Stimulated activated CD8-positive, alpha-beta memory T cell treated with anti-CD3 and anti-CD28 coated beads, Interleukin-12 subunit alpha, Interleukin-12 subunit beta, amount 100 ng/mL, for 24 hours (primary cell): Measurements from ENCODE around the gene TNFSF8.

Source experiments
- DNase-seq: peaks from one replicate; pipeline ENCODE4 v3.0.0-alpha.2; 2020; ENCODE audit errors: extremely low read depth

TNFSF8 gene

DNA sequence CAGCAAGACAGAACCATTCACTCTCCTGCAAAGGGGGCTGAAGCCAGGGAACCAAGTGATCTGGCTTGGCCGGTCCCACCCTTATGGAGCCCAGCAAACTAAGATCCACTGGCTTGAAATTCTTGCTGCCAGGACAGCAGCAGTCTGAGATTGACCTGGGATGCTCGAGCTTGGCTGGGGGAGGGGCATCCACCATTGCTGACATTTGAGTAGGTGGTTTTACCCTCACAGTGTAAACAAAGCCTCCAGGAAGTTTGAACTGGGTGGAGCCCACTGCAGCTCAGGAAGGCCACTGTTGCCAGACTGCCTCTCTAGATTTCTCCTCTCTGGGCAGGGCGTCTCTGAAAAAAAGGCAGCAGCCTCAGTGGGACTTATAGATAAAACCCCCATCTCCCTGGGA is 60.5 kb downstream of the TNFSF8 start:
- no peak for DNase-seq

DNA sequence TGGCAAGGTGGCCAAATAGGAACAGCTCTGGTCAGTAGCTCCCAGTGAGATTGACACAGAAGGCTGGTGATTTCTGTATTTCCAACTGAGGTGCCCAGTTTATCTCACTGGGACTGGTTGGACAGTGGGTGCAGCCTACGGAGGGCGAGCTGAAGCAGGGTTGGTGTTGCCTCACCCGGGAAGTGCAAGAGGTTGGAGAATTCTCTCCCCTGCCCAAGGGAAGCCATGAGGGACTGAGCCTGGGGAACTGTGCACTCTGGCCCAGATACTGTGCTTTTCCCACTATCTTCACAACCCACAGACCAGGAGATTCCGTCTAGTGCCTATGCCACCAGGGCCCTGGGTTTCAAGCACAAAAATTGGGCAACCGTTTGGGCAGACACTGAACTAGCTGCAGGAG is 61.0 kb downstream of the TNFSF8 start:
- no peak for DNase-seq

DNA sequence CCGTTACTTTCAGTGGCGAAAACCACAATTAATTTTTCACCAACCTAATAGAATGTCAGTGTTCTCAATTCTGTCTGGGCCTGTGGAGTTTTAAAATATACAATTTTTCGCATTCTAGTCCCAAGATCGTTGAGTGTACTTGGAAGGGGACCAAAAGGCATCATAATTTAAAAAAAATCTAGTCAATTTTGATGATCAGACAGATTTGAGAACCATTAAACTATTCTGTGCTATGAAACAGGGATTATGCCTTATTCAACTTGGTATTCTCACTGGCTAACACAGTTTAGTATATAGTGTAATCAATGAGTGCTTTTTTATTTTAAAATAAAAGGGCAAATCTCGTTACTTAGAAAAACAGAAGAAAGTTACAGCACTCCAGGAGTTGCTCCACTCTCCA is 63.1 kb downstream of the TNFSF8 start:
- no peak for DNase-seq

DNA sequence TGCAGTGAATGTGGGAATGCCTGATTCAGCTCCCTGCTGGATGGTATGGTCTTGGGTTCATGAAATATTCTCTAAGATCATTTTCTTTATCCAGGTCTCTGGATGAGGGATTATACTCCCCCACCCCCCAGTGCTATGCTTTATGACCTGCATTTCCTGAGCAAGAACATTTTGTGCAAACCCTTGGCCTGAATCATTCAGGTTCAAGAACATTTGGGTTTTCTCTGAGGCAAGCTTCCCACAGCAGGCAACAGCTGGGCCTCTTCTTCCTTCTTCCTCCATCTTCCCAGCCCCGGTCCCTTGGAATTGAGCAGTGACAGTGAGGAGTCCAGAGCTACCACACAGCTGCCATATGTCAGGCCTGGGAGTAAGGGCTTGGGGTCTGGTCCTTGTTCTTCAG is 65.9 kb downstream of the TNFSF8 start:
- no peak for DNase-seq

DNA sequence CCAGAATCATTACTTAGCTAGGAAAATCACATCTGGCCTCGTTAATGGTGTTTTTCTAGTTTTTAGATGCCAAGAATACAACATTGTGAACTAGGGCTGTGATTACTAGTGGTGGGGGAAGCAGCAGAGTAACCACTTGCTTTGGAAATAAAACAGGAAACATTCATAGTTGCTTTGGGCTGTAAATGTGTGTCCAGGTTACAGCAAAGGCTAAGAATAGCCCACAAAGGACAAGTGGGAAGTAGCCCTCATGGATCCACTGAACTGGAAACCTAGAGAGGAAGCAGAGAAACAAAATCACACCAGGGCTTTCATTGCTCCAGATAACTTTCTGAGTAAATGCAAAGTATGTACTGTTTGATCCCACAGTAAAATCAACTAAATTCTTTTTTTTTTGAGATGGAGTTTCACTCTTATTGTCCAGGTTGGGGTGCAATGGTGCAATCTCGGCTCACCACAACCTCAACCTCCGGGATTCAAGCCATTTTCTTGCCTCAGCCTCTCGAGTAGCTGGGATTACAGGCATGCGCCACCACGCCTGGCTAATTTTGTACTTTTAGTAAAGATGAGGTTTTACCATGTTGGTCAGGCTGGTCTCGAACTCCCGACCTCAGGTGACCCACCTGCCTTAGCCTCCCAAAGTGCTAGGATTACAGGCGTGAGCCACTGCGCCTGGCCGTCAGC is 68.3 kb downstream of the TNFSF8 start:
- DNase-seq, result no peak

DNA sequence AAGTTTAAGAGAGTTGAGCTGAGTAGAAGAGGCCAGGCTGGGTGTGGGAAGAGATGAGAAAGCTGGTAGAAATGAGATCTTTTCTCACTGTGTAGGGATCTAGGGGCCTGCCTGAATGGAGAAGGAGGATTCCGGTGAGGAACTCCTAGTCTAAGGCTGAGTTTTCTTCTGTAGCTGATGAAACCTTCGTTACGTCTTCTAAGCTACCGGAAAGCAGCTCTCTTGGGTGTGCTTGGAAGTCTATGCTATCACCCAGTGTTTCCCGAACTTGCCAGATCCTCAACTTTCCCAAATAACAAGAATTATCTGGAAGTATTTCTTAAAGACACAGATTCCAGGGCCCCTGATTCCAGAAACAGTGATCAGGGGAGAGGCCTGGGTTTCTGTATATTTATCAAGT is 69.1 kb downstream of the TNFSF8 start:
- DNase-seq, result no peak

DNA sequence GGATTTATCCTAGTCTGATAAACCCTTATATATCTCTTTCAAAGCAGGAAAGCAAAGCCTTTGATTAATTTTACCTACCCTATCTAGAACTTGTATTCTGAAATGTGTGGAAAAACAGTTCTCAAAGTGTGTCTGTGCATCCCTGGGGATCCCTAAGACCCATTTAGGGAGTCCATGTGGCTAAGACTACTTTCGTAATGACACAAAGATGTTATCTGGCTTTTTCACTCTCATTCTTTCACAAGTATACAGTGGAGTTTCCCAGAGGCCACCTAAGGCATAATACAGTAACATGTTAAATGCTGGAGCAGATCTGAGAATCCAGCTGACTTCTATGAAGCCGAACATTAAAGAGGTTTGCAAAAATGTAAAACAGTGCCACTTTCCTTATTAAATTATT is 70.2 kb downstream of the TNFSF8 start:
- DNase-seq, result no peak

DNA sequence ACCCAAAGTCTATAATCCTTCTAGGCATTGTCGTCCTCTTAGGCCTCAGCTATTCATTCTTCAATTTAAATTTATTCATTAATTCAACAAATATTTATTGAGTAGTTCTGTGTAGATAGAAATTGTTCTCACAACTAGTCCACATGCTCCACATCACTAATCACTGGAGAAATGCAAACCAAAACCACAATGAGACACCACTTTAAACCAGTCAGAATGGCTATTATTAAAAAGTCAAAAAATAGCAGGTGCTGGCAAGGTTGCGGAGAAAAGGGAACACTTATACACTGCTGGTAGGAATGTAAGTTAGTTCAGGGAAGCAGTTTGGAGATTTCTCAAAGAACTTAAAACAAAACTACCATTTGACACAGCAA is 73.5 kb downstream of the TNFSF8 start:
- no peak for DNase-seq

DNA sequence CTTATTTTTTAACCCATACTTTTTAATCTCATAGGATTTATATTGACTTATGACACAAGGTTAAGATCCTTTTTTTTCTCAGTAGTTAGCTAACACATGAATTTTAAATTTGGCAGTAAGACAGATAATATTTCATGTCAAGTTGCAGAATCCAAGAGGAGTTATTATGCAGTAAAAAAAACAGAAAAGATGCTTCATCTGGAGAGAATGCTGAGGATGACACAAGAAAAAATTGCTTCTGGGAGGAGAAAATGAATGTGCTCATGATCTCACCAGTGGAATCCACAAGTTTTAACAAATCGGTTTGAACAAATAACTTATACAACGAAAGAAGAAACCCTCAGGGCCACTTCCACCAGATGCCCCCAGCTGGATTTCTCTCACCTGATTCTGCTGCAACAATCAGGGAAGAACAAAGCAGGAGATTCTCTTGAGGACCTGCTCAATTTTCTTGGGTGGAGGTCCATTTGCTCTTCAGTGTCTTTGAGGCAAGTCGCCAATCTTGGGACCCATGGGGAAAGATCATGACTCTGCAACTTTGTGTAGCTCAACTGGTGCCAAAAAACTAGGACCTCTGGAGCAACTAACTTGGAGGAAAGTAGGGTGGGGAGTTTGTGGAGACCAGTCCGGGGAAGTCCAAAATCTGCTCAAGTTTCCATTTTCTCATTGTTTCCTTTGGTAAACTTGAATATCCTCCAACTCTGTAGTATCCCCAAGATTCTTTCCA is 74.0 kb downstream of the TNFSF8 start:
- no peak for DNase-seq

DNA sequence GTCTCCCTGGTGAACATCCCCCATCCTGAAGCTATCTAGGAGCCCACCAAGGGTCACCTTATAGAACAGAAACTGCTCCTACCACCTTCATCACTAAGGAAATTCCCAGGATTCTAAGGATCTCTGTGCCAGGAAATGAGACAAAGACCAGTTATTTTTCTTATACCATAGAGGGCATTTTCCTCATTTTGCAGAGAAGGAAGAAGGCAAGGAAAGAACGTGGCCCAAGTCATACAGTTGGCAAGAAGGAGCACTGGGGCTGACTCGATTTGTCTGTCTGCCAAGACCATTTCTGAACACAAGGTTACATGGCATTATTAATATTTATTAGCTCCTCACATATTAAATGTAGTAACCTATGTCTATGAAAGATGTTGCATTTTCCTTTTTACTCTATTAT is 74.9 kb downstream of the TNFSF8 start:
- DNase-seq, result no peak

DNA sequence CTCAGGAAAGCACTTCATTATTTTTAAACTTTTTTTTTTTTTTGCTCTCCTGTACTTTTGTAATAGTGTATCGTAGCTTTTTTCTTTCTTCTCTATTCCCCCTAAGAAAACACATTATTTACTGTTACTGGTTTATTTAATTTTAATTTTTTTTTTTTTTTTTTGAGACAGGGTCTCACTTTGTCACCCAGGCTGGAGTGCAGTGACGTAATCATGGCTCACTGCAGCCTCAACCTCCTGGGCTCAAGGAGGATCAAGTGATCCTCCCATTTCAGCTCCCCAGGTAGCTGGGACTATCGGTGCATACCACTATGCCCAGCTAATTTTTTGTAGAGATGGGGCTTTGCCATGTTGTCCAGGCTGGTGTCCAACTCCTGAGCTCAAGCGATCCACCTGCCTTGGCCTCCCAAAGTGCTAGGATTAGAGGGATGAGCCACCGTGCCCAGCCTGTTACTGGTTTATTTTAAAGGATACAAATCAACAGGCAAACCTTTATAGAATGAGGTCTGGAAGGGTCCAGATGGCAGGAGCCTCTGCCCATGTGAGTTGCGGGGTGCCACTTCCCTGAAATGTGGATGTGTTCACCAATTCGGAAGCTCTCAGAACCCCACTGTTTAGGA is 75.5 kb downstream of the TNFSF8 start:
- no peak for DNase-seq

DNA sequence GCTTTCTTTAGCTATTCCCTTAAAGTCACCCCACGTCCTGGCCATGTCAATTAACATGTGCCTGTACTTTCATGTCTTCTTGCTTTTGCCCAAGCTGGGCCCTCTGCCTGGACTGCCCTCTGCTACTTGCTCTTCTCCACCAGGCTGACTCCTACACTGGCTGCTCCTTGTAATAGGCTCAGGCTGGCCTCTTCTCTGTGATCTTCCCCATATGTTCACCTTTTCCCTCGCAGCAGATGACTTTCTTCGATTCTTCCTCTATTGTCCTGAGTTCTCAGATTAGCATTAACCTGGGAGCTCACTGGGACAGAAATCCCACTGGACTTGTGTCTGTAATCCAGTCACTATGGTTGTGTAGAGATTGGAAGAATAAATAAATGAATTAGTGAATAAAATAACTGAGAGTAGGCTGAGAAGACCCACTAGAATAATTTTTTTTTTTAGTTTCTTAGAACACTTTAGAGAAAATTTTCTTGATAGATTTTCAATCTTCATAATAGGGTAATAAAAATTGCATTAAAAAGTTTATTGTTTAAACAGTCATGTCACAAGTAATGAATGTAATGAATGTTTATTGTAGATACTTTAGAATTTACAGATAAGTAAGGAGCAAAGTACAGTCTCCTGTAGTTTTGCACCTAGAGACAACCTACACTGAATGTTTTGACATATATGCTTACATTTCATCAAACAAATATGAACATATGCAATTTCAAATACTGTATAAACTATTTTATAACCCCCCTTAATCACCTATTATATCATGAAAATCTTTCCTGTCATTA is 77.1 kb downstream of the TNFSF8 start:
- no peak for DNase-seq

DNA sequence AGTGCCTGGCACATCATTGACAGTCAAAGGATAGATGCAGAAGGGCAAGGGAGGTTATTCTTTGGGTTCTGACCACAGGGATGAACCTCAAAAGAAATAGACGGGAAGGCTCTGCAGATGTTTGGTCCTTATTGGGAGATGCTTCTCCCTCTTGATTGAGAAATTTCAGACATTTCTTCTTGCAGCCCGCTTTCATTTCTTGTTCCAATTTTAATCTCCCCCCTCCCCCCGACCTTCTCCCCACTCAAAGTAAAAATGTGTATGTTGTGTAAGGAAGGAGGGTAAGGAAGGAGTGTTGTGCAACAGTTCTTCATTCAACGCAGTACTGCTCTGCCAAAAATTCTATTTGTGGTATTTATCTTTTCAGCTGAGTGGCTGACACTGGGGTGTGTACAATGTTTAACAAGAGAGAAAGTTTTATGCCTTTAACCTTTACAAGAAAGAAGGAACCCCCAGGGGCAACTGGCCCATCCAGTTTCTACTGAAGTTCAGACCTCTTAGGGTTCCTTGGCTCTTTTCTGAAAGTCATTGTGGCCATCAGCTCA is 78.3 kb downstream of the TNFSF8 start:
- DNase-seq, result no peak

DNA sequence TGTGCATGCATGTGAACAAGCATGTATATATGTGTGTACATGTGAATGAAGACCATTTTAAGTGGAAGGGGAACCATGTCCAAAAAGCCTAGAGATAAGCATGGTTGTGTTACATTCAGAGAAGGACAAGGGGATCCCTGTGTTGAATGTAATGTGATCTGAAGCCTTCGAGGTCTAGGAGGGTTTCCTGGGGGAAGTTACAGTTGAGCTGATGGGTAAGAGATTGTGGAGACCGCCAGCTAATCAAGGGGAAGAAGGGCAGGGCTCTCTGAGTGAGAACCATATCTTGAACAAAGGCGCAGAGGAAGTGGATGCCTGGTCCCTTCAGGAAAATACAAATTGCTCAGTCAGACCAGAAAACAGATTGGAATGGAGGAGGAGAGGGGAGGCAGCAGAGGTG is 79.1 kb downstream of the TNFSF8 start:
- DNase-seq, result no peak
